ENCODE measurements around the gene PLA2G4E.

DNA sequence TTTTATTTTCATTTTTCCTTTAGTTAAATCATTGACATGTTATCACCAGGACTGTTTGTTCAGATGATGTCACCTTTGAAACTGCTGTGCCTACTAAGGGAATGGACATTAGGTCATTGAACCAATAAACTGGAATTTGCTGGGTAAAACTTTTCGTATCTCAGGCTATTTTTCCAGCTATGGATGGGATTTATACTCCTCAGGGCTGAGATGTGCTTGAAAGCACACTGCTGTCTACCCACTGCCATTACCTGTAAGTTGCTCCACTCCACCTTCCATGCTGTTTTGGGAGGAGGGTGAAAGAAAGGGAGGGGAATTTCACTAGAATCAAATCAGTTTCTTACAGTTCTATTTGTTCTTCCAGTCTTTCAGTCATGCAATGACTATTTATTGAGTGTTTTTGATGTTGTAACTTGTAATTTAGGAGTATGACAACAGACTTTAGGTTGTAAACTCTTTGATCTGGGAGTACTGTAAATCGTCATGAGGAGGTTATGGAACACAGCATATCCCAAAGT, 59.8 kb downstream of the PLA2G4E start:
- TF ChIP-seq, protein P1, sequence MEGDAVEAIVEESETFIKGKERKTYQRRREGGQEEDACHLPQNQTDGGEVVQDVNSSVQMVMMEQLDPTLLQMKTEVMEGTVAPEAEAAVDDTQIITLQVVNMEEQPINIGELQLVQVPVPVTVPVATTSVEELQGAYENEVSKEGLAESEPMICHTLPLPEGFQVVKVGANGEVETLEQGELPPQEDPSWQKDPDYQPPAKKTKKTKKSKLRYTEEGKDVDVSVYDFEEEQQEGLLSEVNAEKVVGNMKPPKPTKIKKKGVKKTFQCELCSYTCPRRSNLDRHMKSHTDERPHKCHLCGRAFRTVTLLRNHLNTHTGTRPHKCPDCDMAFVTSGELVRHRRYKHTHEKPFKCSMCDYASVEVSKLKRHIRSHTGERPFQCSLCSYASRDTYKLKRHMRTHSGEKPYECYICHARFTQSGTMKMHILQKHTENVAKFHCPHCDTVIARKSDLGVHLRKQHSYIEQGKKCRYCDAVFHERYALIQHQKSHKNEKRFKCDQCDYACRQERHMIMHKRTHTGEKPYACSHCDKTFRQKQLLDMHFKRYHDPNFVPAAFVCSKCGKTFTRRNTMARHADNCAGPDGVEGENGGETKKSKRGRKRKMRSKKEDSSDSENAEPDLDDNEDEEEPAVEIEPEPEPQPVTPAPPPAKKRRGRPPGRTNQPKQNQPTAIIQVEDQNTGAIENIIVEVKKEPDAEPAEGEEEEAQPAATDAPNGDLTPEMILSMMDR (IDR thresholded peaks at IDR 0.05), result no peak
- TF ChIP-seq POLR2A (IDR thresholded peaks at IDR 0.05) (no peak), EP300 (IDR thresholded peaks at IDR 0.05) (no peak)
